ENCODE data around the gene MAPK8.

MAPK8 gene

GRCh38 chr10:48451969-48452878, 145.7 kb downstream of the MAPK8 start:
- DNase-seq = no peak

- DNase-seq = no peak
Observed at GRCh38 chr10:48452879-48453412, 146.5 kb downstream of the MAPK8 start.

- no peak for DNase-seq
Observed at GRCh38 chr10:48453451-48454301, 147.2 kb downstream of the MAPK8 start.

- DNase-seq = no peak
Observed at GRCh38 chr10:48454302-48455054, 148.0 kb downstream of the MAPK8 start.

- DNase-seq = no peak
Observed at GRCh38 chr10:48455055-48455391, 148.5 kb downstream of the MAPK8 start.

GRCh38 chr10:48455392-48456151, 149.1 kb downstream of the MAPK8 start:
- DNase-seq = no peak

GRCh38 chr10:48456361-48456804, 149.9 kb downstream of the MAPK8 start:
- DNase-seq = no peak

GRCh38 chr10:48456808-48457761, 150.6 kb downstream of the MAPK8 start:
- no peak for DNase-seq

GRCh38 chr10:48457949-48458661, 151.6 kb downstream of the MAPK8 start:
- DNase-seq = no peak

- DNase-seq = no peak
Observed at GRCh38 chr10:48458662-48459048, 152.2 kb downstream of the MAPK8 start.

- no peak for DNase-seq
Observed at GRCh38 chr10:48459270-48460150, 153.0 kb downstream of the MAPK8 start.

- DNase-seq = no peak
Observed at GRCh38 chr10:48460182-48460581, 153.7 kb downstream of the MAPK8 start.

GRCh38 chr10:48461623-48462481, 155.4 kb downstream of the MAPK8 start:
- DNase-seq = no peak

- no peak for DNase-seq
Observed at GRCh38 chr10:48462482-48463020, 156.1 kb downstream of the MAPK8 start.

- no peak for DNase-seq
Observed at GRCh38 chr10:48463318-48464003, 157.0 kb downstream of the MAPK8 start.

- DNase-seq = no peak
Observed at GRCh38 chr10:48464121-48464870, 157.8 kb downstream of the MAPK8 start.

Measured in NCI-H187 (cell line).